Breast epithelium (tissue), 4 donors: ENCODE data around the gene ANKMY2. TPM values are rescaled to one million over a fixed set of nuclear protein-coding genes. Genes with fewer than 3 reads are reported as not detected.
A peak's percentile ranks its signal among the peaks of the same experiment; 100 is the strongest.

Experiments used
- DNase-seq, 2 donors: peaks; one replicate each; pipeline ENCODE4 v3.0.0-alpha.2; 2019; ENCODE audit warnings: low spot score in 2 of 2
- H3K27ac ChIP-seq, 2 donors: fragments of 200-600 bp; sonication (generic) in 1 of 2; one replicate each; pipeline ENCODE4 v1.5.1; 2016 to 2019; ENCODE audit warnings: mild to moderate bottlenecking in 1 of 2
- H3K27me3 ChIP-seq, 2 donors: fragments of 200-600 bp; sonication (generic) in 1 of 2; one replicate each; pipeline versions ENCODE4 v1.5.1 to v1.6.0; 2017 to 2019; ENCODE audit warnings: control low read depth in 1 of 2, mild to moderate bottlenecking in 1 of 2
- H3K36me3 ChIP-seq: fragments of 200-600 bp; one replicate; pipeline ENCODE4 v1.5.1; 2019
- H3K4me1 ChIP-seq, 2 donors: fragments of 200-600 bp; sonication (generic); one replicate each; pipeline ENCODE4 v1.5.1; 2016 to 2019; ENCODE audit warnings: control low read depth in 1 of 2
- H3K4me3 ChIP-seq, 3 donors: fragments of 200-600 bp; sonication (generic); 1 replicate in 2 of 3; 2 replicates in 1 of 3; pipeline ENCODE4 v1.5.1; 2016 to 2019; ENCODE audit warnings: mild to moderate bottlenecking in 3 of 3, moderate library complexity in 2 of 3
- H3K9me3 ChIP-seq, 2 donors: fragments of 200-600 bp; sonication (generic) in 1 of 2; one replicate each; pipeline ENCODE4 v1.5.1; 2016 to 2019; ENCODE audit warnings: control low read depth in 1 of 2
- POLR2A ChIP-seq: fragments of 450-650 bp; IDR thresholded peaks from one replicate; pipeline ENCODE4 v1.6.1; 2016; ENCODE audit warnings: antibody characterized with exemption, mild to moderate bottlenecking, moderate library complexity
- POLR2AphosphoS5 ChIP-seq, 3 donors: sonication (generic); formaldehyde crosslinking; IDR thresholded peaks; one replicate each; pipeline ENCODE4 v1.6.1; 2017; ENCODE audit warnings: antibody characterized with exemption in 3 of 3
- intact Hi-C: fragments of 100-400 bp; cut with DNase I; formaldehyde crosslinking; loops from one replicate; pipeline ENCODE4 v1.15.1; 2023; ENCODE audit warnings: low total_unique reads
- total RNA-seq, 3 donors: library from RNA; depleted of rRNA; stranded (reverse); fragments of >200 nt; gene quantifications; one replicate each; pipeline ENCODE4 v1.1.0, GENCODE V29; 2016
- TF ChIP-seq, protein P1 (sequence below), 3 donors: fragments of 450-650 bp; IDR thresholded peaks; one replicate each; pipeline ENCODE4 v1.5.1; 2016 to 2017; ENCODE audit warnings: antibody characterized with exemption in 3 of 3, mild to moderate bottlenecking in 3 of 3, moderate library complexity in 3 of 3

Gene ANKMY2
- total RNA-seq, 3 donors from 2014 or later = 14.9 to 24.4 (median 18.4) TPM

DNA sequence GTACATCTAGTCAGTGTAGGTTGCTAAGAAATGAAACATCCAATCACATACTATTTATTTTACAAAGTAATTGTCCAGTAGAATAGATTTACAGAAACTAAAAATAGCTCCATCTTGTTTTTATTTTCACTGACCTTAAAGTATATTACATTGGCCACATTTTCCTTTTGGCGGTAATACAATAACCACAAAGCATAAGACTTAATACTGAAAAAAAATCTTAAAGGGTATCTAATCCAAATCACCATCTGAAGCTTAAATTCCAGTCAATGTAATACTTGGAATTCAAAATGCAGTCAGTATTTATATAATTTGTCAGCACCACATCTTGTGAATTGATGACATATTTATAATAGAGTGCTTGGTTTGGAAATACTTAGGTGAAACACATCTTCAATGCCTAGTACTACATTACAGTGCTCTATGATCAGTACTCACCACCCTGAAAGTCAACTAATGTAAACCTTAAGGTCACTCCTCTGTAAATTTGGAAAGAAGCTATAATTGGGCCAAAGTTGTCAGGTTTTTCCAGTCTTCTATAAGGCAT is 8.9 kb downstream of the ANKMY2 start:
- no peak for DNase-seq
- Histone ChIP-seq H3K27ac (peak overlapping the region; percentile 50 to 56), H3K4me1 (peaks cover 0 to 5% of the 10 kb centered on the region in 2 donors), H3K27me3 (no peaks in the 10 kb centered on the region), H3K4me3 (no peak overlapping the region), H3K36me3 (no peaks in the 10 kb centered on the region), H3K9me3 (no peaks in the 10 kb centered on the region)
- intact Hi-C loops = no loop called here
- no peak for TF ChIP-seq POLR2AphosphoS5 (IDR thresholded peaks at IDR 0.05)
- TF ChIP-seq POLR2A = no peak
- TF ChIP-seq, protein P1, sequence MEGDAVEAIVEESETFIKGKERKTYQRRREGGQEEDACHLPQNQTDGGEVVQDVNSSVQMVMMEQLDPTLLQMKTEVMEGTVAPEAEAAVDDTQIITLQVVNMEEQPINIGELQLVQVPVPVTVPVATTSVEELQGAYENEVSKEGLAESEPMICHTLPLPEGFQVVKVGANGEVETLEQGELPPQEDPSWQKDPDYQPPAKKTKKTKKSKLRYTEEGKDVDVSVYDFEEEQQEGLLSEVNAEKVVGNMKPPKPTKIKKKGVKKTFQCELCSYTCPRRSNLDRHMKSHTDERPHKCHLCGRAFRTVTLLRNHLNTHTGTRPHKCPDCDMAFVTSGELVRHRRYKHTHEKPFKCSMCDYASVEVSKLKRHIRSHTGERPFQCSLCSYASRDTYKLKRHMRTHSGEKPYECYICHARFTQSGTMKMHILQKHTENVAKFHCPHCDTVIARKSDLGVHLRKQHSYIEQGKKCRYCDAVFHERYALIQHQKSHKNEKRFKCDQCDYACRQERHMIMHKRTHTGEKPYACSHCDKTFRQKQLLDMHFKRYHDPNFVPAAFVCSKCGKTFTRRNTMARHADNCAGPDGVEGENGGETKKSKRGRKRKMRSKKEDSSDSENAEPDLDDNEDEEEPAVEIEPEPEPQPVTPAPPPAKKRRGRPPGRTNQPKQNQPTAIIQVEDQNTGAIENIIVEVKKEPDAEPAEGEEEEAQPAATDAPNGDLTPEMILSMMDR (IDR thresholded peaks at IDR 0.05) = no peak

GRCh38 chr7:16634271-16634738 is 11.2 kb downstream of the ANKMY2 start:
- H3K4me1 ChIP-seq = peaks cover 0 to 5% of the 10 kb centered on the region in 2 donors

GRCh38 chr7:16630654-16631053 is 14.9 kb downstream of the ANKMY2 start:
- Histone ChIP-seq H3K4me1 (no peaks in the 10 kb centered on the region), H3K27ac (no peak overlapping the region), H3K27me3 (no peaks in the 10 kb centered on the region), H3K4me3 (no peak overlapping the region), H3K36me3 (no peaks in the 10 kb centered on the region), H3K9me3 (no peaks in the 10 kb centered on the region)
- no peak for TF ChIP-seq POLR2A
- TF ChIP-seq POLR2AphosphoS5 (IDR thresholded peaks at IDR 0.05) = no peak
- TF ChIP-seq, protein P1 (IDR thresholded peaks at IDR 0.05) = no peak
- no peak for DNase-seq
- intact Hi-C loops = no loop called here

More at GRCh38 chr7:16634271-16634738, 11.2 kb downstream of the ANKMY2 start:
- no peak overlapping the region for H3K4me3 ChIP-seq
- H3K36me3 ChIP-seq = no peaks in the 10 kb centered on the region
- intact Hi-C loops = no loop called here
- H3K27me3 ChIP-seq = no peaks in the 10 kb centered on the region
- no peaks in the 10 kb centered on the region for H3K9me3 ChIP-seq
- TF ChIP-seq, protein P1 (IDR thresholded peaks at IDR 0.05) = no peak
- no peak for TF ChIP-seq POLR2AphosphoS5 (IDR thresholded peaks at IDR 0.05)
- no peak for TF ChIP-seq POLR2A
- peak overlapping the region; percentile 45 to 48 for H3K27ac ChIP-seq
- peak in 1 of 2 donors; percentile 24 for DNase-seq

- H3K27ac ChIP-seq = no peak overlapping the region
- no peaks in the 10 kb centered on the region for H3K9me3 ChIP-seq
- H3K4me1 ChIP-seq = no peaks in the 10 kb centered on the region
- DNase-seq = no peak
- H3K4me3 ChIP-seq = no peak overlapping the region
- no peaks in the 10 kb centered on the region for H3K36me3 ChIP-seq
- no peak for TF ChIP-seq POLR2AphosphoS5 (IDR thresholded peaks at IDR 0.05)
- TF ChIP-seq POLR2A = no peak
- TF ChIP-seq, protein P1 (IDR thresholded peaks at IDR 0.05) = no peak
- H3K27me3 ChIP-seq = no peaks in the 10 kb centered on the region
- intact Hi-C loops = no loop called here
Measured at GRCh38 chr7:16627236-16627635, 18.3 kb downstream of the ANKMY2 start.

DNA sequence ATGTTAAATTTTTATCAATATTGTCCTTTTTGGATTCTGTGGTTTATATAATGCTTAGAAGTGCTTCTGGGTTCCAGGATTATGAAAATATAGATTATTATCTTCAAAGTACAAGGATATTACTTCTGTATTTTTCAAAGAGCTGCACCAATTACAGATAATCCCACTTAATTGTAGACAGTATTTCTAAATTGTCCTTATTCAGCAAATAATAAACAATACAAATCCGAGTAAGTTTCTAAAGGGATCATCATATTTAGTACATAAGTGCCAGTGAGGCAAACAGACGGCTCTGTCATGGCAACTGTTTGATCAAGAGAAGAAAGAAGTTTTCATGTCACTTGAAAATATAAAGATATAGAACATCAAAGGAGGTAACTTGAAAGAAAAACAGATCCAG is 19.2 kb downstream of the ANKMY2 start:
- no peak overlapping the region for H3K27ac ChIP-seq
- H3K36me3 ChIP-seq = no peaks in the 10 kb centered on the region
- no peaks in the 10 kb centered on the region for H3K9me3 ChIP-seq
- H3K4me1 ChIP-seq = no peaks in the 10 kb centered on the region
- TF ChIP-seq POLR2AphosphoS5 (IDR thresholded peaks at IDR 0.05) = no peak
- TF ChIP-seq, protein P1 (IDR thresholded peaks at IDR 0.05) = no peak
- no peak for TF ChIP-seq POLR2A
- H3K27me3 ChIP-seq = no peaks in the 10 kb centered on the region
- H3K4me3 ChIP-seq = no peak overlapping the region
- intact Hi-C loops = no loop called here
- no peak for DNase-seq
